Left ventricle myocardium inferior (tissue), 1 donor: ENCODE data around the gene ECHS1. TPM values are rescaled to one million over a fixed set of nuclear protein-coding genes. Genes with fewer than 3 reads are reported as not detected.

Experiments used
- DNase-seq: peaks from one replicate; pipeline ENCODE4 v3.0.0-alpha.2; 2020
- H3K27ac ChIP-seq: fragments of 200-600 bp; replicated peaks from 2 replicates; pipeline ENCODE4 v1.8.0; 2021
- H3K27me3 ChIP-seq: fragments of 200-600 bp; 2 replicates; pipeline ENCODE4 v1.8.0; 2021; ENCODE audit warnings: low read depth
- H3K36me3 ChIP-seq: fragments of 200-600 bp; 2 replicates; pipeline ENCODE4 v1.8.0; 2021
- H3K4me1 ChIP-seq: fragments of 200-600 bp; 2 replicates; pipeline ENCODE4 v1.8.0; 2021
- H3K4me3 ChIP-seq: fragments of 200-600 bp; 2 replicates; pipeline ENCODE4 v1.8.0; 2021; ENCODE audit warnings: mild to moderate bottlenecking, moderate library complexity
- H3K9me3 ChIP-seq: fragments of 200-600 bp; replicated peaks from 2 replicates; pipeline ENCODE4 v1.8.0; 2021
- intact Hi-C: fragments of 100-400 bp; cut with micrococcal nuclease; formaldehyde crosslinking; loops from one replicate; pipeline ENCODE4 v1.11.0; 2022
- total RNA-seq: library from RNA; stranded (reverse); fragmentation: NEBNext Ultra II Directional; extraction: Animal tissue kit (Norgen Biotek cat#: 25700); gene quantifications from one replicate; pipeline ENCODE4 v1.2.1, GENCODE V29; 2021
- TF ChIP-seq, protein P1 (sequence below): fragments of 200-600 bp; IDR thresholded peaks from 2 replicates; pipeline ENCODE4 v1.8.0; 2021; ENCODE audit warnings: antibody characterized with exemption, mild to moderate bottlenecking, borderline replicate concordance
- donor health status: DM: no; HTN: yes; CAD: no; lungs with severe emphysema.

The ECHS1 gene
- total RNA-seq, 1 donor from 2014 or later = 212 TPM

DNA sequence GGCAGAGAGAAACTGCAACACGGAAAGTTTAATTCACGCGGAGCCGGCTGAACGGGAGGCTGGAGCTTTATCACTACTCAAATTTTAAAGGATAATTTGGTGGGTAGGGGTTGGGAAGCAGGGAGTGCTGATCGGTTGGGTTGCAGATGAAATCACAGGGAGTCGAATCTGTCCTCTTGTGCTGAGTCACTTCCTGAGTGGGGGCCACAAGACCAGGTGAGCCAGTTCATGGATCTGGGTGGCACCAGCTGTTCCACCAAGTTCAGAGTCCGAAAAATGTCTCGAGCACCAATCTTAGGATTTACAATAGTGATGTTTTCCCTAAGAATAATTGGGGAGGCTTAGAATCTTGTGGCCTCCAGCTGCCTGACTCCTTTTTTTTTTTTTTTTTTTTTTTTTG lies 29.6 kb downstream of the ECHS1 start:
- Histone ChIP-seq H3K36me3 (no peaks in the 10 kb centered on the region), H3K27ac (no peak overlapping the region), H3K4me3 (no peak overlapping the region), H3K4me1 (no peaks in the 10 kb centered on the region), H3K9me3 (no peaks in the 10 kb centered on the region), H3K27me3 (peaks cover 97% of the 10 kb centered on the region)
- intact Hi-C loops = no loop called here
- TF ChIP-seq, protein P1, sequence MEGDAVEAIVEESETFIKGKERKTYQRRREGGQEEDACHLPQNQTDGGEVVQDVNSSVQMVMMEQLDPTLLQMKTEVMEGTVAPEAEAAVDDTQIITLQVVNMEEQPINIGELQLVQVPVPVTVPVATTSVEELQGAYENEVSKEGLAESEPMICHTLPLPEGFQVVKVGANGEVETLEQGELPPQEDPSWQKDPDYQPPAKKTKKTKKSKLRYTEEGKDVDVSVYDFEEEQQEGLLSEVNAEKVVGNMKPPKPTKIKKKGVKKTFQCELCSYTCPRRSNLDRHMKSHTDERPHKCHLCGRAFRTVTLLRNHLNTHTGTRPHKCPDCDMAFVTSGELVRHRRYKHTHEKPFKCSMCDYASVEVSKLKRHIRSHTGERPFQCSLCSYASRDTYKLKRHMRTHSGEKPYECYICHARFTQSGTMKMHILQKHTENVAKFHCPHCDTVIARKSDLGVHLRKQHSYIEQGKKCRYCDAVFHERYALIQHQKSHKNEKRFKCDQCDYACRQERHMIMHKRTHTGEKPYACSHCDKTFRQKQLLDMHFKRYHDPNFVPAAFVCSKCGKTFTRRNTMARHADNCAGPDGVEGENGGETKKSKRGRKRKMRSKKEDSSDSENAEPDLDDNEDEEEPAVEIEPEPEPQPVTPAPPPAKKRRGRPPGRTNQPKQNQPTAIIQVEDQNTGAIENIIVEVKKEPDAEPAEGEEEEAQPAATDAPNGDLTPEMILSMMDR = no peak
- DNase-seq = no peak

DNA sequence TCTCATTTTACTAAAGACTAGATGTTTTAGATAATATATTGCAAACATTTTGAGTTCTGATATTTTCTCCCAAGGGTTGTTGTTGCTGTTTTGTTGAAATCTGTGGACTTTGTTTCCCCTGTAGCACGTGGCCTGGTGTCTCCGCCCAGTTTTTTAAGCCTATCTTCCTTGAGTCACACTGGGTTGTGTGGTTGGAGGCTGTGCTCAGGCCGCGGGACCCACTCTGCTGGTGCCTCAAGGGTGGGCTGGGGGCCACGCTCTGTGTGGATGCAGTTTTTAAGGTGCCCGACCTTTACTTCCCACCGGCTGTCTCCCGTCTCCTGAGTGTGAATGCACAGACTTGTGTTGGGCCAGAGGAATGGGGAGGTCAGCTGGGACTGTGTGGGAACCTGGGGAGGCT lies 30.2 kb downstream of the ECHS1 start:
- peaks cover 97% of the 10 kb centered on the region for H3K27me3 ChIP-seq
- H3K9me3 ChIP-seq = no peaks in the 10 kb centered on the region
- H3K4me3 ChIP-seq = no peak overlapping the region
- TF ChIP-seq, protein P1 = no peak
- DNase-seq = no peak
- no peaks in the 10 kb centered on the region for H3K4me1 ChIP-seq
- intact Hi-C loops = no loop called here
- H3K36me3 ChIP-seq = no peaks in the 10 kb centered on the region
- H3K27ac ChIP-seq = no peak overlapping the region

DNA sequence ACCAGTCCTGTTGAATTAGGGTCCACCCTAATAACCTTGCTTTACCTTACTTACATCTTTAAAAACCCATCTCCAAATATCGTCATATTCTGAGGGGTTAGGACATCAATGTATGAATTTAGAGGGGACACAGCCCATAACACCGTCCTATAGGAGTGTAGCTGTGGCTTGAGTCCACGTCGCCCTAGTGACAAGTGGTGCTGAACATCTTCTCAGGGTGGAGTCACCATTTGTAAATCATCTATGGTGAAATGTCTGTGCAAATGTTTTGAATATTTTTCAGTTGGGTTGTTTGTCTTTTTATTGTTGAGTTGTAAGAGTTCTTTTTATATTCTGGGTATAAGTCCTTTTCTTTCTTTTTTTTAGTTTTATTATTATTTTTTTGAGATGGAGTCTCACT lies 31.2 kb downstream of the ECHS1 start:
- Histone ChIP-seq H3K27ac (no peak overlapping the region), H3K4me3 (no peak overlapping the region), H3K36me3 (no peaks in the 10 kb centered on the region), H3K27me3 (peaks cover 97% of the 10 kb centered on the region), H3K4me1 (no peaks in the 10 kb centered on the region), H3K9me3 (no peaks in the 10 kb centered on the region)
- intact Hi-C loops = no loop called here
- TF ChIP-seq, protein P1 = no peak
- DNase-seq = no peak

DNA sequence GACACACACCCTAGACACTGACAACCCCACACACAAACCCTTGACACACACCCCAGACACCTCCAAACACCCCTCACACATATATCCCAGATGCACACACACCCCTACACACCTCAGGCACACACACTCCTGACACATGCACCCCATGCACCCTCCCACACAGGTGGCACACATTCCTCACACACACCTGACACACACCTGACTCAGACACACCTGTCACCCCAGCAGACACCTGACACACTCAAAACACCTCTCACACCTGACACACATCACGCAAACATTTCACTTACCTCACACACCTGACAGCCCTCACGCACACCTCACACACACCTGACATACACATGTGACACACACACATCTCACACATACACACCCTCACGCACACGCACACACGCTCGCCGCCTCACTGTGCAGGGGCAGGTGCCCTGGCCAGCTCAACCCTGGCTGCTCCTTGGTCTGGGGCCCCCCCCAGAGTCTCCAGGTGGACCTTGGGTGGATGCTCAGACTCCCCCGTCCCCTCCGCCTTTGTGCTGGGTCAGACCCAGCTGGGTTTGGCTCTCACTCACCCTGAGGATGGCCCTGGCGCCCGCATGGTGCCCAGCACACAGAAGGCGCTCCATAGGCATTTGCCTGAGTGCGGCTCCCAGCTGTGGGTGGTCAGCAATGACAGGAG lies 33.3 kb downstream of the ECHS1 start:
- Histone ChIP-seq H3K9me3 (no peaks in the 10 kb centered on the region), H3K4me3 (no peak overlapping the region), H3K27ac (no peak overlapping the region), H3K27me3 (peaks cover 98% of the 10 kb centered on the region), H3K36me3 (no peaks in the 10 kb centered on the region), H3K4me1 (peaks cover 20% of the 10 kb centered on the region)
- no peak for DNase-seq
- intact Hi-C loops = no loop called here
- TF ChIP-seq, protein P1 = no peak

DNA sequence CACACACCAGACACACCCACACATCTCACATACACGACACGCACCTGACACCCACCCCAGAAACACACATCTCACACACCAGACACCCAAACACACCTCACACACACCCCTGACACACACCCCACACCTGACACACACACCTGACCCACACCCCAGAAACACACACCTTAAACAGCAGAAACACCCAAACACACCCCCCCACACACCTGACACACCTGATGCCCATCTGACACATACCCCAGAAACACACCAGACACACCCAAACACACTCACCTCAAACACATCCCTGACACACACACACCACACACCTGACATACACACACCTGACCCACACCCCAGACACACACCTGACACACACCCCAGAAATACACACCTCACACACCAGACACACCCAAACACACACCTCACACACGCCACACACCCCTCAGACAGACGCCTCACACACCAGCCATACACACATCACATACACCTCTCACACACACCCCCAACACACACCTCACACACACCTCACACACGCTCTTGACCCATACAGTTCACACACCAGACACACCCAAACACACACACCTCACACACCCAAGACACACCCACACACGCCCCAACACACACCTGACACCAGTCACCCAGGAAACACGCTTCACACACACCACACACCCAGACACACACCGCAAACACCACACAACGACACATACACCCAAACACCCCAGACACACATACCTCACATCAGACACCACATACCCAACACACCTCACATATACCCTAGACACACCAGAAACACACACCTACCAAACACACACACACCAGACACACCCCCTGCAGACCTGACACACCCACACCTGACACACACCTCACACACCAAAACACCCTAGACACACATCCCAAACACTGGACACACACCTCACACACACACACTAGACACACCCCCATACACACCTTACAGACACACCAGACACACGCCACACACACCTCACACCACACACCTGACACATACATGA lies 34.8 kb downstream of the ECHS1 start:
- DNase-seq = no peak
- H3K36me3 ChIP-seq = no peaks in the 10 kb centered on the region
- TF ChIP-seq, protein P1 = no peak
- no peak overlapping the region for H3K27ac ChIP-seq
- intact Hi-C loops = no loop called here
- peaks cover 91% of the 10 kb centered on the region for H3K27me3 ChIP-seq
- H3K4me3 ChIP-seq = no peak overlapping the region
- H3K4me1 ChIP-seq = peaks cover 23% of the 10 kb centered on the region
- no peaks in the 10 kb centered on the region for H3K9me3 ChIP-seq
